GM12878 (cell line): ENCODE results near the gene SLC9A8. TPM values are rescaled to one million over a fixed set of nuclear protein-coding genes. Genes with fewer than 3 reads are reported as not detected.

Source experiments
- ATAC-seq: fragments of 200-7000 bp; cut with Tn5 transposase; 3 replicates; pipeline ENCODE4 v1.9.1; 2020; ENCODE audit warnings: mild to moderate bottlenecking, moderate library complexity
- BruUV-seq: library from RNA; stranded (reverse); fragments of 400-500 nt; replicated peaks from 2 replicates; lab custom pipeline; 2021; lab: Mats Ljungman, UMichigan
- CTCF ChIA-PET: fragments of 300-600 bp; sonication (Branson Sonifier 250); formaldehyde crosslinking; extraction: SDS; loops from one replicate; lab custom pipeline; 2021; ENCODE audit warnings: inconsistent platforms; lab: Yijun Ruan, JAX
- POLR2A ChIA-PET: fragments of 350-600 bp; formaldehyde crosslinking; extraction: SDS; loops from one replicate; lab custom pipeline; 2021; ENCODE audit warnings: inconsistent platforms; lab: Charles Lee
- RAD21 ChIA-PET: fragments of 300-600 bp; sonication (Branson Sonifier 250); formaldehyde crosslinking; loops from one replicate; lab custom pipeline; 2023; ENCODE audit warnings: antibody characterized with exemption; ENCODE audit not compliant: unreplicated experiment; lab: Charles Lee
- SMC1A ChIA-PET: fragments of 300-600 bp; sonication (Branson Sonifier 250); formaldehyde crosslinking; loops from one replicate; lab custom pipeline; 2023; ENCODE audit not compliant: unreplicated experiment, uncharacterized antibody; lab: Charles Lee
- DNase-seq: peaks from one replicate; pipeline ENCODE4 v3.0.0-alpha.2; 2011; ENCODE audit warnings: low read depth, low spot score
- FAIRE-seq: peaks from 3 replicates; lab custom pipeline; 2011; peaks lifted over from hg19 to GRCh38; lab: Jason Lieb, UNC
- H2AFZ ChIP-seq: 2 replicates; pipeline ENCODE4 v1.6.0; 2011; ENCODE audit warnings: low read depth, low read length, control low read depth; ENCODE audit not compliant: control insufficient read depth
- H3K27ac ChIP-seq: 2 replicates; pipeline ENCODE4 v1.5.1; 2011; ENCODE audit warnings: control low read depth; ENCODE audit not compliant: control insufficient read depth, insufficient read depth
- H3K27me3 ChIP-seq, 2 experiments: replicated peaks in 1 of 2; 2 replicates each; pipeline versions ENCODE4 v1.6.0 to v1.6.1; 2011; ENCODE audit warnings: low read length in 1 of 2; ENCODE audit not compliant: control insufficient read depth in 2 of 2, insufficient read depth in 2 of 2
- H3K36me3 ChIP-seq, 2 experiments: 2 replicates each; pipeline ENCODE4 v1.5.1; 2011; ENCODE audit warnings: low read length in 1 of 2; ENCODE audit not compliant: control insufficient read depth in 2 of 2, insufficient read depth in 2 of 2
- H3K4me1 ChIP-seq: 2 replicates; pipeline ENCODE4 v1.6.1; 2011; ENCODE audit warnings: mild to moderate bottlenecking, low read length, moderate library complexity, mixed read lengths; ENCODE audit not compliant: control insufficient read depth, insufficient read depth
- H3K4me2 ChIP-seq: 2 replicates; pipeline ENCODE4 v1.6.0; 2011; ENCODE audit warnings: control low read depth; ENCODE audit not compliant: control insufficient read depth, insufficient read depth
- H3K4me3 ChIP-seq: fragments of 200-600 bp; sonication (generic); 2 replicates; pipeline ENCODE4 v1.5.1; 2016
- H3K79me2 ChIP-seq: 2 replicates; pipeline ENCODE4 v1.6.0; 2011; ENCODE audit warnings: low read length; ENCODE audit not compliant: control insufficient read depth, insufficient read depth
- H3K9ac ChIP-seq: 2 replicates; pipeline ENCODE4 v1.8.0; 2011; ENCODE audit warnings: low read length, control low read depth, mixed read lengths; ENCODE audit not compliant: control insufficient read depth, insufficient read depth
- H3K9me3 ChIP-seq: replicated peaks from 3 replicates; pipeline ENCODE4 v1.5.1; 2011; ENCODE audit warnings: mild to moderate bottlenecking, low read length; ENCODE audit not compliant: control insufficient read depth, insufficient read depth
- H4K20me1 ChIP-seq: 2 replicates; pipeline ENCODE4 v1.6.0; 2011; ENCODE audit not compliant: control insufficient read depth, insufficient read depth
- BCL11A ChIP-seq: IDR thresholded peaks from 2 replicates; pipeline ENCODE4 v1.6.1; 2011; ENCODE audit warnings: low read depth, low read length
- CBFB ChIP-seq: IDR thresholded peaks from 2 replicates; pipeline ENCODE4 v1.6.1; 2016; ENCODE audit warnings: antibody characterized with exemption, low read depth
- CBX3 ChIP-seq: fragments of 200-600 bp; sonication (generic); IDR thresholded peaks from 2 replicates; pipeline ENCODE4 v1.6.1; 2016; ENCODE audit warnings: low read depth, borderline replicate concordance
- CHD4 ChIP-seq: fragments of 200-600 bp; sonication (generic); IDR thresholded peaks from 2 replicates; pipeline ENCODE4 v1.6.1; 2016; ENCODE audit warnings: mild to moderate bottlenecking
- EED ChIP-seq: sonication (generic); IDR thresholded peaks from 2 replicates; pipeline ENCODE4 v1.6.1; 2016; ENCODE audit warnings: antibody characterized with exemption, low read depth
- EP300 ChIP-seq, 2 experiments: fragments of 150-350 bp in 1 of 2; IDR thresholded peaks; 2 replicates each; pipeline ENCODE4 v1.6.1; 2011 to 2012; ENCODE audit warnings: low read depth in 2 of 2, low read length in 2 of 2, borderline replicate concordance in 1 of 2, improper control_type of control experiment in 1 of 2, inconsistent platforms in 1 of 2; ENCODE audit not compliant: control insufficient read depth in 1 of 2
- GATAD2B ChIP-seq: fragments of 450-650 bp; conservative IDR thresholded peaks from 2 replicates; pipeline ENCODE4 v1.6.1; 2017; ENCODE audit warnings: low read depth, mild to moderate bottlenecking, moderate library complexity
- HCFC1 ChIP-seq: fragments of 150-350 bp; IDR thresholded peaks from 2 replicates; pipeline ENCODE4 v1.6.1; 2014; ENCODE audit warnings: low read length
- IKZF1 ChIP-seq: fragments of 450-650 bp; conservative IDR thresholded peaks from 2 replicates; pipeline ENCODE4 v1.6.1; 2017; ENCODE audit warnings: antibody characterized with exemption, mild to moderate bottlenecking
- IKZF2 ChIP-seq, 2 experiments: fragments of 450-650 bp; IDR thresholded peaks; 2 replicates each; pipeline ENCODE4 v1.6.1; 2017; ENCODE audit warnings: mild to moderate bottlenecking in 2 of 2, moderate library complexity in 2 of 2
- NFYB ChIP-seq: IDR thresholded peaks from 2 replicates; pipeline ENCODE4 v1.6.1; 2011; ENCODE audit warnings: low read depth, mild to moderate bottlenecking, low read length, improper control_type of control experiment, moderate library complexity; ENCODE audit not compliant: insufficient read depth
- NR2C2 ChIP-seq: IDR thresholded peaks from 2 replicates; pipeline ENCODE4 v1.6.1; 2011; ENCODE audit warnings: borderline replicate concordance, low read depth; ENCODE audit not compliant: control insufficient read depth, insufficient read length
- RELA ChIP-seq: fragments of 450-650 bp; IDR thresholded peaks from 2 replicates; pipeline ENCODE4 v1.8.0; 2014; ENCODE audit warnings: borderline replicate concordance; ENCODE audit not compliant: partially characterized antibody
- RFX5 ChIP-seq: IDR thresholded peaks from 2 replicates; pipeline ENCODE4 v1.6.1; 2011; ENCODE audit warnings: low read depth, low read length, improper control_type of control experiment
- SP1 ChIP-seq: IDR thresholded peaks from one replicate; pipeline ENCODE4 v1.6.1; 2011; ENCODE audit warnings: low read depth, low read length
- TCF12 ChIP-seq: IDR thresholded peaks from 2 replicates; pipeline ENCODE4 v1.6.1; 2011; ENCODE audit warnings: low read depth, mild to moderate bottlenecking, low read length
- WGBS: methylation state at CpG from one replicate; pipeline ENCODE4 v1.1.6; 2016; ENCODE audit warnings: low lambda C conversion rate; ENCODE audit not compliant: insufficient replicate concordance, insufficient coverage; ENCODE audit errors: missing lambda C conversion rate; 5-methylcytosine and 5-hydroxymethylcytosine counted together
- in situ Hi-C: fragments of 300-500 bp; cut with MboI; formaldehyde crosslinking; loops from 9 replicates; pipeline ENCODE4 v1.14.3; 2018; ENCODE audit warnings: mixed read lengths
- intact Hi-C: fragments of 100-400 bp; cut with micrococcal nuclease; formaldehyde crosslinking; loops from one replicate; pipeline ENCODE4 v1.14.2; 2022; ENCODE audit not compliant: unreplicated experiment
- polyA plus RNA-seq, 11 experiments: library from polyadenylated mRNA; depleted of rRNA in 4 of 11; unstranded in 6 of 11; stranded (reverse) in 5 of 11; fragments of >200 nt; fragmentation: Nextera tagmentation in 4 of 11; fragmentation: Illumina TruSeq in 1 of 11; extraction: Ambion mirVana in 4 of 11; extraction: Trizol in 1 of 11; gene quantifications; 1 replicate in 1 of 11; 2 replicates in 10 of 11; pipeline versions ENCODE4 v1.2.1 to v1.2.3, GENCODE V29; 2011 to 2016; ENCODE audit warnings: inconsistent platforms in 2 of 11, missing spikeins in 2 of 11, low read depth in 1 of 11
- total RNA-seq, 4 experiments: library from RNA; depleted of rRNA in 3 of 4; stranded (reverse); fragments of >200 nt in 3 of 4; fragmentation: Illumina TruSeq in 1 of 4; extraction: Trizol in 1 of 4; gene quantifications; 2 replicates each; pipeline versions ENCODE4 v1.2.1 to v1.2.3, GENCODE V29; 2013 to 2021
- TF ChIP-seq, protein P1 (sequence below): IDR thresholded peaks from 2 replicates; pipeline ENCODE4 v1.6.1; 2011; ENCODE audit warnings: mild to moderate bottlenecking, low read depth, low read length, moderate library complexity; ENCODE audit not compliant: insufficient replicate concordance
- TF ChIP-seq, protein P2 (sequence below): IDR thresholded peaks from 2 replicates; pipeline ENCODE4 v1.6.1; 2011; ENCODE audit warnings: low read depth, low read length, improper control_type of control experiment, borderline replicate concordance
- TF ChIP-seq, protein P3 (sequence below): fragments of 450-650 bp; IDR thresholded peaks from 2 replicates; pipeline ENCODE4 v1.6.1; 2017; ENCODE audit warnings: mild to moderate bottlenecking
- TF ChIP-seq, protein P4 (sequence below): IDR thresholded peaks from 2 replicates; pipeline ENCODE4 v1.6.1; 2012; ENCODE audit warnings: low read depth, low read length, improper control_type of control experiment

SLC9A8 gene
- total and polyA plus RNA-seq, 10 of the 15 experiments (the other 5 are each of a cell fraction or from before 2014, with no cell fraction given) = 0.40 to 15.5 (median 6.5) TPM

DNA sequence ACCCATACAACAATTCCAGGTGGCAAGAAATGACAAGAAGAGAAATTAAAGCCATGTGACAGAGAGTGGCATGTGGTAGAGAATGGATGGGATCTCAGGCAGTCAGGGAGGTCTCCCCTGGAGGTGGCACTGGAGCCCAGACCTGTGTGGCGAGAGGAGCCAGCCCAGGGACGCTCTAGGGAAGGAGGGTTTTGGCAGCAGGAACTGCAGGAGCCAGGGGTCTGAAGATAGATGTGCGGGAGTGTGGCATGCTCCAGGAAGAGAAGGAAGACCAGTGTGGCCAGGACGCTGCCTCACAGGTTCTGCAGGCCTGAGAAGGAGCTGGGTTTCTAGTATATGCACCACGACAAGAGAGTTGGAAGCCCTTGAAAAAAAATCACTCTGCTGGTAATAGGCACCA, 57.6 kb downstream of the SLC9A8 start (continued):
- TF ChIP-seq, protein P1, sequence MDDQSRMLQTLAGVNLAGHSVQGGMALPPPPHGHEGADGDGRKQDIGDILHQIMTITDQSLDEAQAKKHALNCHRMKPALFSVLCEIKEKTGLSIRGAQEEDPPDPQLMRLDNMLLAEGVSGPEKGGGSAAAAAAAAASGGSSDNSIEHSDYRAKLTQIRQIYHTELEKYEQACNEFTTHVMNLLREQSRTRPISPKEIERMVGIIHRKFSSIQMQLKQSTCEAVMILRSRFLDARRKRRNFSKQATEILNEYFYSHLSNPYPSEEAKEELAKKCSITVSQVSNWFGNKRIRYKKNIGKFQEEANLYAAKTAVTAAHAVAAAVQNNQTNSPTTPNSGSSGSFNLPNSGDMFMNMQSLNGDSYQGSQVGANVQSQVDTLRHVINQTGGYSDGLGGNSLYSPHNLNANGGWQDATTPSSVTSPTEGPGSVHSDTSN = no peak
- TF ChIP-seq SP1 (no peak), CHD4 (no peak), CBX3 (no peak), BCL11A (no peak)

DNA sequence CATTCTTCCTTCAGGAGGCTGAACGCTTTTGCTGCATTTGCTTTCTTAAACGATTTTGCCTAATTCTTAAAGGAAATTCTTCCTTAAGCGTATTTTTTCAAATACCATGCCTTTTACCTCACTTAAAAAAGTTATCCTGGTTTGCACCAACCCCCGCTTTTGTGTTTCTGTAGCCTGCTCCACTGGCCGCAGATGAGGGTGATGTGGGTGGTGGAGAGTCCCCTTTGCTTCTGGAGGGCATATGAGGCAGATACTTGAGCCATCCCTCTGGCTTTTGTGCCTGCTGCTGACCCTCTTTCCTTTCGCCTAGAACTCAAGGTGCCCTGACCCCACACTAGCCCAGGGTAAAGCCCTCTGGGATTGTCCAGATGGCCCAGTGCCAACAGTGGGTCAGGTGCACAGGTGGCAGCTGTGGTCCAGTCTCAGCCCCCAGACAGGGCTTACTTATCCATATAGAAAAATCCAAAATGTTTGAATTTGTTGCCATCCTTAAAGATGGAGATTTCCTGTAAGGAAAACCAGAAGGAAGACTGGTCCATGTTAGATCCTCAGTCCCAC, 58.8 kb downstream of the SLC9A8 start:
- Histone ChIP-seq H3K27me3 (no peaks in the 10 kb centered on the region), H3K9ac (no peak overlapping the region), H3K27ac (no peak overlapping the region), H3K9me3 (no peaks in the 10 kb centered on the region), H3K36me3 (peaks cover 0 to 2% of the 10 kb centered on the region in 2 experiments; a peak in 2 of 4 replicates), H3K4me3 (no peak overlapping the region), H3K4me1 (peaks cover 19% of the 10 kb centered on the region), H3K79me2 (no peaks in the 10 kb centered on the region), H3K4me2 (no peak overlapping the region), H4K20me1 (no peaks in the 10 kb centered on the region), H2AFZ (no peak overlapping the region)
- ATAC-seq (no peak), FAIRE-seq (no peak), DNase-seq (no peak)
- BruUV-seq = no TSS peak
- intact Hi-C loops (no loop called here), in situ Hi-C loops (loop anchor here (25.0 kb wide), 1 partner anchor 534 kb away; no protein-coding TSS in a partner anchor)
- ChIA-PET POLR2A (interaction anchor here (0.7 kb wide), 1 partner anchor 344 kb away, joined by 3 read pairs; no protein-coding TSS in a partner anchor), SMC1A (no interaction called here), CTCF (interaction anchor here (1.0 kb wide), 1 partner anchor 59 kb away, joined by 3 read pairs; no protein-coding TSS in a partner anchor), RAD21 (no interaction called here)
- WGBS = 93% methylated on average over 6 of the region's 6 CpGs
- TF ChIP-seq TCF12 (no peak), IKZF1 (no peak), IKZF2 (IDR thresholded peaks at IDR 0.05) (no peak), HCFC1 (no peak), NFYB (no peak), NR2C2 (no peak), EP300 (IDR thresholded peaks at IDR 0.05; ENCODE audit: borderline replicate concordance in 1 of 2, control insufficient read depth in 1 of 2, low read depth in 2 of 2, low read length in 2 of 2) (no peak), CBFB (no peak), EED (no peak), RFX5 (no peak), RELA (no peak), GATAD2B (no peak)
- TF ChIP-seq, protein P2, sequence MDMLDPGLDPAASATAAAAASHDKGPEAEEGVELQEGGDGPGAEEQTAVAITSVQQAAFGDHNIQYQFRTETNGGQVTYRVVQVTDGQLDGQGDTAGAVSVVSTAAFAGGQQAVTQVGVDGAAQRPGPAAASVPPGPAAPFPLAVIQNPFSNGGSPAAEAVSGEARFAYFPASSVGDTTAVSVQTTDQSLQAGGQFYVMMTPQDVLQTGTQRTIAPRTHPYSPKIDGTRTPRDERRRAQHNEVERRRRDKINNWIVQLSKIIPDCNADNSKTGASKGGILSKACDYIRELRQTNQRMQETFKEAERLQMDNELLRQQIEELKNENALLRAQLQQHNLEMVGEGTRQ = no peak
- TF ChIP-seq, protein P3, sequence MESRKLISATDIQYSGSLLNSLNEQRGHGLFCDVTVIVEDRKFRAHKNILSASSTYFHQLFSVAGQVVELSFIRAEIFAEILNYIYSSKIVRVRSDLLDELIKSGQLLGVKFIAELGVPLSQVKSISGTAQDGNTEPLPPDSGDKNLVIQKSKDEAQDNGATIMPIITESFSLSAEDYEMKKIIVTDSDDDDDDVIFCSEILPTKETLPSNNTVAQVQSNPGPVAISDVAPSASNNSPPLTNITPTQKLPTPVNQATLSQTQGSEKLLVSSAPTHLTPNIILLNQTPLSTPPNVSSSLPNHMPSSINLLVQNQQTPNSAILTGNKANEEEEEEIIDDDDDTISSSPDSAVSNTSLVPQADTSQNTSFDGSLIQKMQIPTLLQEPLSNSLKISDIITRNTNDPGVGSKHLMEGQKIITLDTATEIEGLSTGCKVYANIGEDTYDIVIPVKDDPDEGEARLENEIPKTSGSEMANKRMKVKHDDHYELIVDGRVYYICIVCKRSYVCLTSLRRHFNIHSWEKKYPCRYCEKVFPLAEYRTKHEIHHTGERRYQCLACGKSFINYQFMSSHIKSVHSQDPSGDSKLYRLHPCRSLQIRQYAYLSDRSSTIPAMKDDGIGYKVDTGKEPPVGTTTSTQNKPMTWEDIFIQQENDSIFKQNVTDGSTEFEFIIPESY = no peak
- TF ChIP-seq, protein P4, sequence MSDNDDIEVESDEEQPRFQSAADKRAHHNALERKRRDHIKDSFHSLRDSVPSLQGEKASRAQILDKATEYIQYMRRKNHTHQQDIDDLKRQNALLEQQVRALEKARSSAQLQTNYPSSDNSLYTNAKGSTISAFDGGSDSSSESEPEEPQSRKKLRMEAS = no peak
